GM21786 (cell line): ENCODE measurements around the gene NSUN6.
A peak's percentile ranks its signal among the peaks of the same experiment; 100 is the strongest.
"Not testable (repeated sequence)": the region's sequence is repeated elsewhere in the genome, so short reads cannot be mapped to it uniquely, and the experiment has no call there.

Experiments used
- ATAC-seq: cut with Tn5 transposase; IDR thresholded peaks from one replicate; pipeline ENCODE4 v1.9.1; 2021; ENCODE audit not compliant: unreplicated experiment

Gene NSUN6

DNA sequence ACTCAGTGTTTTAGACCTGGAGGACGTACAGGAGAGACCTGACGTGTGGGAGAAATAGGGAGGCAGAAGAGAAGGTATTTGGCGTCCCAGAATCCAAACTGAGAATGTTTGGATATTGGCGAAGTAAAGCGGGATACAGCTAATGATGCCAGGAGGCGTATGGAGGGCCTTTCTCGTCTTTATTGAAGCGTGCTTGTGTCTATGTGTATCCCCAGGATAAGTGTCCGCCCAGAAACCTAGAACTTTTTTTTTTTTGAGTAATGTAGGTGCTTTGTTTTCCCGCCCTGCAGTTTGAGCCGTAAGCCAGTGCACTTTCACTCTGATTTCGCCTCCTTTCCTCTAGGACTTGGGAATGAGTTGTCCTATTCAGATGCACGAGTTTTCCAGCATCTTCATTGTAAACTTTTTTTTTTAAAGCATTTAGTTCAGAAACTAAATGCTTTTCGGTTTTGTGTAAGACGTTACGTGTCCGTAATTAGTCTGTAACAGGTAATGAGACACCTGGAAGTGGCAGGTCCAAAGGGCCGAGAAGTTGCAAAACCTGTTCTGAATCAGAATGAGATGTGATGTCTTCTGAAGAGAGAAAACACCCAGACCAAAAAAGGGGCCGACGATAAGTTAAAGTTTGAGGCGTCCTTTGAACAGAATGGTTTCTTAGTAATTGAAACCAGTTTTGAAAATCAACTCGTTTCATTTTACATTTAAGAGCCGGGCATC, 8.6 kb upstream of the NSUN6 start:
- ATAC-seq = peak; percentile 14

GRCh38 chr10:18659125-18659818, 7.9 kb upstream of the NSUN6 start, which contains the start of gene ARL5B:
ARL5B (plus strand) TSS chr10:18659431; CDS start chr10:18659638, 207 bp downstream.
- peak; percentile 82 for ATAC-seq

DNA sequence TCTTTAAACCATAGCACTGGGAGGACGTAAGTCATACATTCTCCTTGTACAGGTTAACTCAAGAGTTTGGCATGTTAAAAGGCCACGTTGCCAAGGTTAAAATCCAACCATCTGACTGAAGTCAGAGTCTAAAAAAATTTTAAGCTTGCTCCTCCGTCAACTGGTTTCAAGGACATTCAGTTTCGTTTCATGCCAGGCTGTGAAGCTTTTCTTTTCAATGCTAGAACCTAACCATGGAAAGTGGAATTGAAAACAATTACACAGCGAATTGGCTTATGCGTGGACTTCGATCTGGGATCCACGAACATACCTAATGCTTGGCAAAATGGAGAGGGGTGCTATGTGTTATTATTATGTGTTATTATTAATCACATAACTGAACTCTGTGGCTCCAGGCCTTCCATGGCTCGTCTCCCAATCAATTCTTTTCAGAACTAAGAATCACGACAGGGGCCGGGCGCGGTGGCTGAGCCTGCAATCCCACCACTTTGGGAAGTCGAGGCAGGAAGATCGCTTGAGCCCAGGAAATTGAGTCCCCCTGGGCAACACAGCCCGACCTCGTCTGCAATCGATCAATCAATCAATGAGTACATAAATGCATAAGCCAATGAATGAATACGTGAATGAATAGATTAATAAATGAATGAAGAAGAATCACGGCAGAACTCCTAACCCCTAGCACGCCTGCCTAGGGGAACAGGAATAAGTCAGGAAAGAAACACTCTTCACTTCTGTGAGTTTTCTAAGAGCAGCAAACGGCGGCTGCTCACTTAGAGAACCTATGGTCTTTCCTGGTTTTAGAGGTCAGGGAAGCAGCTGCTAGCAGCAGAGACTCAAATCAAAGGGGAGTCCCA, 7.1 kb upstream of the NSUN6 start:
- ATAC-seq = peak; percentile 0

GRCh38 chr10:18656724-18657123, 5.3 kb upstream of the NSUN6 start:
- ATAC-seq = no peak

- no peak for ATAC-seq
Measured at GRCh38 chr10:18653112-18653511, 1.7 kb upstream of the NSUN6 start.

- ATAC-seq = no peak
Measured at GRCh38 chr10:18650404-18650997, 886 bp downstream of the NSUN6 start.

GRCh38 chr10:18649364-18649959, 1.9 kb downstream of the NSUN6 start:
- no peak for ATAC-seq

DNA sequence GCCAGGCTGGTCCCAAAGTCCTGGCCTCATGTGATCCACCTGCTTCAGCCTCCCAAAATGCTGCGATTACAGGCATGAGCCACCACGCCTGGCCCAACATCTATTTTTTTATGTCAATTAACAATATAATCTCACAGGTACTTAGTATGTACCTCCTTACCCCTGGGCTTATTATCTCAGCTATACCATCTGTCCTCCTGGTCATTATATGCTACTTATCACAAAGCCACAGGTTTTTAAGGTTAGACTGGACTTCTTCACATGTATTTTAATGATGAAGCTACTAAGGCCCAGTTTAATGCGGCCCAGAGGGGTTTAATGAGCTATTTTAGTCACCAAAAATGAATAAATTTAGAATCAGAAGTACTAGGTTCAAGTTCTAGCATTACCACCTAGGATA, 3.4 kb downstream of the NSUN6 start:
- no peak for ATAC-seq

GRCh38 chr10:18647151-18647550, 4.2 kb downstream of the NSUN6 start:
- ATAC-seq = no peak

- not testable (repeated sequence) for ATAC-seq
Measured at GRCh38 chr10:18639719-18640118, 11.7 kb downstream of the NSUN6 start.

GRCh38 chr10:18637400-18637799, 14.0 kb downstream of the NSUN6 start:
- ATAC-seq = not testable (repeated sequence)

GRCh38 chr10:18635995-18636394, 15.4 kb downstream of the NSUN6 start:
- ATAC-seq = no peak

GRCh38 chr10:18632500-18632899, 18.9 kb downstream of the NSUN6 start:
- ATAC-seq = not testable (repeated sequence)

- not testable (repeated sequence) for ATAC-seq
Measured at GRCh38 chr10:18627452-18628018, 23.9 kb downstream of the NSUN6 start.

DNA sequence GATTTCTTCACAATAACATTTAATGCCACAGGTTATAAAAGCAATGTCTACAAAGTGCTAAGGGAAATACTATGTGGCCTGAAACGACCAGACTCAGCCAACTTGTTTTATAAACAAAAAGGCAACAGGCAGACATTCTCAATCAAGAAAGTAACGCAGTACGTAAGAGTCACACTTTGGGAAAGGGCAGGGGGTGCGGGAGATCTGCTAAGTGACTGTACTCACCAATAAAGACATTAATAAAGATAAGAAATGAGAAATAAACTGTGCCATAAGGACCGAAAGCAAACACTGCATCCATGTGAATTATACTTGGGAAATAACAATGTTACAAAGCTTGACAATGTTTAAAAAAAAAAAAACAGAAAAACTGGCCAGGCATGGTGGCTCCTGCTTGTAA, 25.5 kb downstream of the NSUN6 start:
- no peak for ATAC-seq

GRCh38 chr10:18623671-18624070, 27.7 kb downstream of the NSUN6 start:
- not testable (repeated sequence) for ATAC-seq

GRCh38 chr10:18620856-18621255, 30.5 kb downstream of the NSUN6 start:
- no peak for ATAC-seq

GRCh38 chr10:18619016-18619415, 32.4 kb downstream of the NSUN6 start:
- ATAC-seq = no peak

DNA sequence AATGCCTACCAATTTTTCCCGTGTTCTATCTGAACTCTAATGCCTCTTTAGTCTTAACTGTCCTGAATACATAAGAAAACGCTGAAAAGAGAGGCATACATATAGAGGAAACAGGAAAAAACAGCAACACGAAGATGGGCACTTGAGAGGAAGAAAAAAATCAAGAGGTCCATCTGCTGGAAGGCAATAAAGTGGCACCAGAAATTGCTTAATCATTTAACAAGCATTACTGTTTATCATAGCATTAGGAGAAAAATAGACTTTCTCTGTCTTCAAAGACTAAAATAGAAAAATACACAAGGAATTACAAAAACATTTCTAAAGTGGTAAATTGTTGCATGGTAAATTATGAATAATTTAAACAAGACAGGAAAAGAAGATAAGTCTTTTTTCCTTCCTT, 35.0 kb downstream of the NSUN6 start:
- no peak for ATAC-seq

GRCh38 chr10:18615618-18616017, 35.8 kb downstream of the NSUN6 start:
- no peak for ATAC-seq
